Epithelial cell of esophagus (primary cell): ENCODE results near the gene CFAP58.

Experiments
- DNase-seq: peaks from one replicate; pipeline ENCODE4 v3.0.0; 2010; ENCODE audit warnings: low read depth
- H3K4me3 ChIP-seq: 2 replicates; pipeline ENCODE4 v1.5.1; 2011; ENCODE audit warnings: mild to moderate bottlenecking, low read length, control low read depth
- CTCF ChIP-seq: IDR thresholded peaks from 2 replicates; pipeline ENCODE4 v1.5.1; 2011; ENCODE audit warnings: low read depth, mild to moderate bottlenecking, low read length, control low read depth, inconsistent platforms; ENCODE audit not compliant: insufficient read depth; ENCODE audit errors: missing control alignments

CFAP58 gene

GRCh38 chr10:104374591-104374990 lies 21.0 kb downstream of the CFAP58 start:
- no peak for DNase-seq
- TF ChIP-seq CTCF, result no peak

GRCh38 chr10:104376784-104377300 lies 23.2 kb downstream of the CFAP58 start:
- TF ChIP-seq CTCF, result no peak
- peak; percentile 51 for DNase-seq

More at GRCh38 chr10:104374591-104374990, 21.0 kb downstream of the CFAP58 start:
- no peak overlapping the region for H3K4me3 ChIP-seq

GRCh38 chr10:104380336-104380735 lies 26.7 kb downstream of the CFAP58 start:
- H3K4me3 ChIP-seq, result no peak overlapping the region
- TF ChIP-seq CTCF, result no peak
- DNase-seq, result no peak

More at GRCh38 chr10:104376784-104377300, 23.2 kb downstream of the CFAP58 start:
- H3K4me3 ChIP-seq, result no peak overlapping the region

DNA sequence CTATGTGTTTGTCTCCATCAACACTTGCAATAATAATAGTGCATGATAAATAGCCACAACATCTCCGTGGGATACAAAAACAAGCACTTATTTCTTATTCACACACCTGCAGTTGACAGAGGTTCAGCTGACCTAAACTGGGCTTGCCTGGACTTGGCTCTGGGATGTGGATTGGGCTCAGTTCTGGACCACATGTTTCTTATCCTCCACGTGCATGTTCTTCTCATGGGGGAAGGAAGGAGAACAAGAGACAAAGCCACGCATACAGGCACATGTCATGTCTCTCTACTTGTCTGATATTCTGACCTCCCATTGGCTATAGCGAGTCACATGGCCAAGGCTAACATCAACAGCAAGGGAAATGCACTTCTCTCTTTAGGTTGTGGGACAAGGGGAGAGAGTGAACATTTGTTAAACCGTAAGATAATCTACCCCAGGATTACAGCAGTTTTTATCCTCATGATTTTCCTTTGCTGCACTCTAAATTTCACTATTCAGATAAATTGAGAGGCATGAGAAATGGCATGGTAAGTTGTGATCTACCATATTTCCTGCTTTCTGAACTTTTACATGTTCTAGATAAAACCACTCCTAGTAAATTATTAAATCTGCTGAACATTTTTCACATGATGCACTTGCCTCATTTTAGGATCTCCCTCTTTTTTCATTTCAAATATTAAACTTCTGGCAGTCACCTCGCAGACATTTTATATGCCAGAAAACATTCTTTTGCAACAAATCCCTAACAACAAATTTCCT lies 33.7 kb downstream of the CFAP58 start:
- no peak for TF ChIP-seq CTCF
- DNase-seq, result peak; percentile 10
- no peak overlapping the region for H3K4me3 ChIP-seq

- TF ChIP-seq CTCF, result no peak
- no peak for DNase-seq
- no peak overlapping the region for H3K4me3 ChIP-seq
These were observed 35.2 kb downstream of the CFAP58 start for GRCh38 chr10:104388830-104389229.

- no peak overlapping the region for H3K4me3 ChIP-seq
- no peak for TF ChIP-seq CTCF
- peak; percentile 95 for DNase-seq
These were observed 37.7 kb downstream of the CFAP58 start for GRCh38 chr10:104391150-104391968.
